ENCODE measurements around the gene FLRT2. TPM values are rescaled to one million over a fixed set of nuclear protein-coding genes. Genes with fewer than 3 reads are reported as not detected.

The FLRT2 gene
- total RNA-seq, 4 donors from 2014 or later = 2.2 to 7.1 (median 5.4) TPM

DNA sequence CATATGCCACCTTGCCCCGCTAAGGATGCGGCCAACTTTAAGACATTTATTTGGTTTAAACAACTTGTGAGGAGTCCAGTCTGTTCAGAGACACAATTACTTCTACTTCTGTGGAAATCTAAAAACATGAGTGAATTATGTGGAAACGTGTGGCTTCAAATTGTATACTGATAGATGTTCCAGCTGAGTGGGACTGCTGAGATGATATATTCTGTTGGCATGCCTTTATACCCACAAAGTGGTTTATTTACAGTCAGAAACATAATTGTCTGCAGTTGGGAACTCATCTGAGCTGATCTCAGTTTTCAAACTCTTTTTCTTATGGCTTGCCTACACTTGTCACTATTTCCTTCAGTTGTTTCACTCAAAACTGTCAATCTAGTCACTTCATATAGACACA is 67.8 kb downstream of the FLRT2 start:
- Histone ChIP-seq H3K9me3 (no peaks in the 10 kb centered on the region), H3K4me1 (peaks cover 19 to 23% of the 10 kb centered on the region in 2 donors), H3K27ac (peak overlapping the region in 3 of 4 donors; percentile 72 to 77 (median 76)), H3K27me3 (no peaks in the 10 kb centered on the region), H3K36me3 (peaks cover 0 to 4% of the 10 kb centered on the region in 2 donors), H3K4me3 (no peak overlapping the region)
- TF ChIP-seq, protein P1, sequence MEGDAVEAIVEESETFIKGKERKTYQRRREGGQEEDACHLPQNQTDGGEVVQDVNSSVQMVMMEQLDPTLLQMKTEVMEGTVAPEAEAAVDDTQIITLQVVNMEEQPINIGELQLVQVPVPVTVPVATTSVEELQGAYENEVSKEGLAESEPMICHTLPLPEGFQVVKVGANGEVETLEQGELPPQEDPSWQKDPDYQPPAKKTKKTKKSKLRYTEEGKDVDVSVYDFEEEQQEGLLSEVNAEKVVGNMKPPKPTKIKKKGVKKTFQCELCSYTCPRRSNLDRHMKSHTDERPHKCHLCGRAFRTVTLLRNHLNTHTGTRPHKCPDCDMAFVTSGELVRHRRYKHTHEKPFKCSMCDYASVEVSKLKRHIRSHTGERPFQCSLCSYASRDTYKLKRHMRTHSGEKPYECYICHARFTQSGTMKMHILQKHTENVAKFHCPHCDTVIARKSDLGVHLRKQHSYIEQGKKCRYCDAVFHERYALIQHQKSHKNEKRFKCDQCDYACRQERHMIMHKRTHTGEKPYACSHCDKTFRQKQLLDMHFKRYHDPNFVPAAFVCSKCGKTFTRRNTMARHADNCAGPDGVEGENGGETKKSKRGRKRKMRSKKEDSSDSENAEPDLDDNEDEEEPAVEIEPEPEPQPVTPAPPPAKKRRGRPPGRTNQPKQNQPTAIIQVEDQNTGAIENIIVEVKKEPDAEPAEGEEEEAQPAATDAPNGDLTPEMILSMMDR (IDR thresholded peaks at IDR 0.05 in 4 of 5, conservative IDR thresholded peaks at IDR 0.05 in 1 of 5) = no peak
- no peak for TF ChIP-seq POLR2A (IDR thresholded peaks at IDR 0.05)
- no peak for DNase-seq
- ATAC-seq = no peak
- in situ Hi-C loops (cut with MboI; ENCODE audit: low sequenced_read_pairs in 4 of 4) (no loop called here), intact Hi-C loops (cut with DNase I; ENCODE audit: low total_unique reads) (no loop called here)

DNA sequence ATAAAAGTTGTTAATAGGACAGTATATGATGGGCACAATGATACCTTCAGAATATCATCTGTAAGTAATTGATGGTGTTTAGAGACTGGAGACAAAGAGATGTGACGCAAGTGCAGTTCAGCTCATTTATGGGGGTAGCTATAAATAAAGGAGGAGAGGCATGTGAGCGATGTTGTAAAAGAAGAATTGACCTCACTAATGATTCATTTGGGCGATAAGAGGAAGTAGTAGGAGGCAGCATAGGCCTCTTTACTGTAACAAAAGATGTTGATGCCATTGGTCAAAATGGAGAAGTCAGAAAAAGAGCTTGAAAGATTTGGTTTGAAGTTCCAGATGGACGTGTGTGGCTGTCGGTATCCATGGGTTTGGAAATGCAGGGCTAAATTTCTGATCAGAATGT is 70.0 kb downstream of the FLRT2 start:
- peaks cover 0 to 4% of the 10 kb centered on the region in 2 donors for H3K36me3 ChIP-seq
- no peak for DNase-seq
- intact Hi-C loops (cut with DNase I; ENCODE audit: low total_unique reads) = no loop called here
- H3K9me3 ChIP-seq = no peaks in the 10 kb centered on the region
- peak overlapping the region; percentile 72 to 81 (median 76) for H3K27ac ChIP-seq
- ATAC-seq = peak; percentile 74 to 88
- no peaks in the 10 kb centered on the region for H3K27me3 ChIP-seq
- in situ Hi-C loops (cut with MboI; ENCODE audit: low sequenced_read_pairs in 4 of 4) = no loop called here
- TF ChIP-seq POLR2A (IDR thresholded peaks at IDR 0.05) = peak in 1 of 2 donors; percentile 17
- TF ChIP-seq, protein P1 (IDR thresholded peaks at IDR 0.05 in 4 of 5, conservative IDR thresholded peaks at IDR 0.05 in 1 of 5) = no peak
- H3K4me3 ChIP-seq = no peak overlapping the region
- peaks cover 19 to 23% of the 10 kb centered on the region in 2 donors for H3K4me1 ChIP-seq

DNA sequence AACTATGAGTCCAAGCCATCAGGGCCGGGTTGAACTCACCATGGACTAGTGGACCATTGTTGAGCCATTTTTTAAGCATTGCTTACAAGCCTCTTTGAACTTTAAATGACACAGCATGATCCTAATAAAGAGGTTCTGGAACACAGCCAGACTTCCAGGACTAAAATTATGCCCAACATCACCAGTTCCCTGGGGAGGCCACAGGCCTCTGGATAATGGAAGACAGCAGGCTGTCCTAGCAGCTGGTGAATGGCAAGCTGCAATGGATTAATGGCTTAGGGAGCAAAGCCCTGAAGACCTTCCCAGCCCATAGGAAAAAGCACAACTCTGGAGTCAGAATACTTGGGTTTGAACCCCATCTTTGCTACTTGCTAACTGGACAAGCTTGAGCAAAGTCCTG is 71.3 kb downstream of the FLRT2 start:
- in situ Hi-C loops (cut with MboI; ENCODE audit: low sequenced_read_pairs in 4 of 4) = no loop called here
- Histone ChIP-seq H3K9me3 (no peaks in the 10 kb centered on the region), H3K27me3 (no peaks in the 10 kb centered on the region), H3K36me3 (peaks cover 0 to under 1% of the 10 kb centered on the region in 2 donors), H3K4me1 (peaks cover 19 to 23% of the 10 kb centered on the region in 2 donors), H3K27ac (peak overlapping the region; percentile 72 to 81 (median 76)), H3K4me3 (no peak overlapping the region)
- no peak for TF ChIP-seq POLR2A (IDR thresholded peaks at IDR 0.05)
- TF ChIP-seq, protein P1 (IDR thresholded peaks at IDR 0.05 in 4 of 5, conservative IDR thresholded peaks at IDR 0.05 in 1 of 5) = no peak
- DNase-seq (no peak), ATAC-seq (no peak)
- intact Hi-C loops (cut with DNase I; ENCODE audit: low total_unique reads) = no loop called here

DNA sequence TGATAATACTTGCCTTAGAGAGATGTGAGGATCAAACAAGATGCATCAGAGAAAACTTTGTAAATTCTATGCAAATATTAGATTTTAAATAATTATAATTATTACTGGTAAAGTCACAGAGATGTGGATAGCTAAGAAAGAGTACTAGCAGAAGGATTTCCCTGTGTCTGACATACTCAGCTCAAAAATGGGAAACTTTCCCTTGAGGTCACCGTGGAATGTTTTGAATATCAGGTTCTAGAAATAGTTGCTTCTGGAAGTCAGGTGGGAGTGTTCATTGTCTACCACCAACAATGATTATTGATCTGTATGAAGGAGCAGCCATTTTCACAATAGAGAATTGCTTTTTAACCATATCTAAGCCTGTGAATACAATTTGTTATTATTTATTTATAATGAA is 71.7 kb downstream of the FLRT2 start:
- ATAC-seq (no peak), DNase-seq (no peak)
- Histone ChIP-seq H3K27ac (peak overlapping the region; percentile 72 to 81 (median 76)), H3K36me3 (no peaks in the 10 kb centered on the region), H3K4me3 (no peak overlapping the region), H3K27me3 (no peaks in the 10 kb centered on the region), H3K9me3 (no peaks in the 10 kb centered on the region), H3K4me1 (peaks cover 19 to 23% of the 10 kb centered on the region in 2 donors)
- TF ChIP-seq, protein P1 (IDR thresholded peaks at IDR 0.05 in 4 of 5, conservative IDR thresholded peaks at IDR 0.05 in 1 of 5) = no peak
- TF ChIP-seq POLR2A (IDR thresholded peaks at IDR 0.05) = no peak
- in situ Hi-C loops (cut with MboI; ENCODE audit: low sequenced_read_pairs in 4 of 4) (no loop called here), intact Hi-C loops (cut with DNase I; ENCODE audit: low total_unique reads) (no loop called here)

DNA sequence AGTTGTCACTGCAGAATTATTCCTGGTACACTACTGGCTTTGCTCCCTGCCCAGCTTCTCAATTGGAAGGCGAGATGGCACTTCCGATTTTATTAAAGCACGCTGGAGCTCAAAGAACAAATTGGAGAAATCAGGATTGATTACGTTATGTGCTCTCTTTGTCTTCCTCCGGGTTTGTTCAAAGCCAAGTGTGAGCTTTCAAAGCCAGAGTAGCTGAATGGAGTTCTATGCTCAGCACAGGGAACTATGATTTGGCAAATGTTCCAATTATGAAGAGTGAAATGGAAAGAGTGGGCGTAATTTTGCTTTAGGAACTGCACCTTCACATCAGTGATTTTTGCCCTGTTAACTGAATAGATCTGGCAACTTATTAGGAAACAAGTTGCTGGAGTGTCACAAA is 72.4 kb downstream of the FLRT2 start:
- Histone ChIP-seq H3K27me3 (no peaks in the 10 kb centered on the region), H3K27ac (peak overlapping the region; percentile 31 to 76 (median 51)), H3K36me3 (no peaks in the 10 kb centered on the region), H3K4me1 (peaks cover 19 to 23% of the 10 kb centered on the region in 2 donors), H3K9me3 (no peaks in the 10 kb centered on the region), H3K4me3 (no peak overlapping the region)
- in situ Hi-C loops (cut with MboI; ENCODE audit: low sequenced_read_pairs in 4 of 4) (no loop called here), intact Hi-C loops (cut with DNase I; ENCODE audit: low total_unique reads) (no loop called here)
- no peak for TF ChIP-seq POLR2A (IDR thresholded peaks at IDR 0.05)
- TF ChIP-seq, protein P1 (IDR thresholded peaks at IDR 0.05 in 4 of 5, conservative IDR thresholded peaks at IDR 0.05 in 1 of 5) = no peak
- DNase-seq (no peak), ATAC-seq (no peak)
